Karpas-422 (cell line): ENCODE results near the gene MTRF1. TPM values are rescaled to one million over a fixed set of nuclear protein-coding genes. Genes with fewer than 3 reads are reported as not detected.

Source experiments
- DNase-seq: peaks from one replicate; pipeline ENCODE4 v3.0.0-alpha.2; 2015
- H2AFZ ChIP-seq: fragments of 200-600 bp; sonication (generic); 2 replicates; pipeline ENCODE4 v1.6.1; 2014; ENCODE audit warnings: antibody characterized with exemption, low read length, mixed read lengths
- H3K27ac ChIP-seq: fragments of 200-600 bp; sonication (generic); 2 replicates; pipeline ENCODE4 v1.5.1; 2014; ENCODE audit warnings: mild to moderate bottlenecking, low read length, moderate library complexity
- H3K27me3 ChIP-seq: fragments of 200-600 bp; sonication (generic); 2 replicates; pipeline ENCODE4 v1.6.1; 2014; ENCODE audit warnings: low read length, mixed read lengths
- H3K36me3 ChIP-seq: fragments of 200-600 bp; sonication (generic); 2 replicates; pipeline ENCODE4 v1.6.1; 2014; ENCODE audit warnings: low read length, mixed read lengths; ENCODE audit not compliant: insufficient read depth
- H3K4me1 ChIP-seq: fragments of 200-600 bp; sonication (generic); 2 replicates; pipeline ENCODE4 v1.6.1; 2014; ENCODE audit warnings: mild to moderate bottlenecking, low read length, mixed read lengths
- H3K4me2 ChIP-seq: fragments of 200-600 bp; sonication (generic); 2 replicates; pipeline ENCODE4 v1.6.1; 2014; ENCODE audit warnings: low read length, low read depth, mild to moderate bottlenecking; ENCODE audit not compliant: poor library complexity, severe bottlenecking
- H3K4me3 ChIP-seq: fragments of 200-600 bp; sonication (generic); 2 replicates; pipeline ENCODE4 v1.5.1; 2014; ENCODE audit warnings: mild to moderate bottlenecking, antibody characterized with exemption, low read length, mixed read lengths
- H3K79me2 ChIP-seq: fragments of 200-600 bp; sonication (generic); 2 replicates; pipeline ENCODE4 v1.6.1; 2014; ENCODE audit warnings: mild to moderate bottlenecking, low read length, mixed read lengths
- H3K9ac ChIP-seq: fragments of 200-600 bp; sonication (generic); 2 replicates; pipeline ENCODE4 v1.6.0; 2014; ENCODE audit warnings: low read length
- H3K9me2 ChIP-seq: fragments of 200-600 bp; sonication (generic), shearing (Covaris generic); replicated peaks from 2 replicates; pipeline ENCODE4 v1.6.0; 2014; ENCODE audit warnings: mild to moderate bottlenecking, low read length, moderate library complexity; ENCODE audit not compliant: insufficient read depth
- H3K9me3 ChIP-seq: fragments of 300-700, 200-600 bp; sonication (generic); 2 replicates; pipeline ENCODE4 v1.6.1; 2014; ENCODE audit warnings: low read length, mixed read lengths
- H4K20me1 ChIP-seq: fragments of 200-600 bp; sonication (generic); 2 replicates; pipeline ENCODE4 v1.6.1; 2014; ENCODE audit warnings: mild to moderate bottlenecking, antibody characterized with exemption, low read length, low read depth; ENCODE audit not compliant: insufficient read depth
- total RNA-seq: library from RNA; depleted of rRNA; stranded (reverse); fragments of >200 nt; shearing (Covaris generic); gene quantifications from 2 replicates; pipeline ENCODE4 v1.2.3, GENCODE V29; 2014; ENCODE audit warnings: low replicate concordance

MTRF1 gene
- total RNA-seq, 1 experiment from 2014 or later = 34.2 TPM

DNA sequence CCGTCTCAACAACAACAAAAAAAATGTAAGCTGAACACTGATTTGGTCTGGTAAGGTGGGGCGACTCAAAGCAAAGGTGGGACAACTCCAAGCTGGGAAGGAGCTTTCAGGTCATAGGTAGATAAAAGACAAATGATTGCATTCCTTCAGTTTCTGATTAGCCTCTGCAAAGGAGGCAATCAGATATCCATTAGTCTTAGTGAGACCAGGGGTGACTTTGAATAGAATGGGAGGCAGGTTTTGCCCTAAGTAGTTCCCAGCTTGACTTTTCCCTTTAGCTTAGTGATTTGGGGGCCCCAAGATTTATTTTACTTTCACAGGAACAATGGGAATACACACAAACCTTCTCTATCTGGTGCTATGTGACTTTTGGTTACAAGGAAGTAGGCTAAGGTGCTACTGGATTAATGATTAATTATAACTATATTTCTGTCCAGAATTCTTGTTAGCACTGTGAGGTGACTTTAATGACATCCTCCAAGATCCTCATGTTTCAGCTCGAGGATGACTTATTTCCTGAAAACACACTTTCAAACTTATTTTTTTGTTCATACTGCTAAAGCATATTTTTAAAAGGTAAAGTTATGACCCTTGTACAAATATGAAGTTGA lies 10.6 kb upstream of the MTRF1 start:
- H3K4me2 ChIP-seq = no peak overlapping the region
- no peaks in the 10 kb centered on the region for H3K79me2 ChIP-seq
- no peak overlapping the region for H3K27ac ChIP-seq
- H4K20me1 ChIP-seq = no peaks in the 10 kb centered on the region
- no peaks in the 10 kb centered on the region for H3K4me1 ChIP-seq
- DNase-seq = no peak
- H3K4me3 ChIP-seq = no peak overlapping the region
- no peaks in the 10 kb centered on the region for H3K27me3 ChIP-seq
- no peak overlapping the region for H2AFZ ChIP-seq
- H3K9me2 ChIP-seq = no peaks in the 10 kb centered on the region
- H3K9ac ChIP-seq = no peak overlapping the region
- H3K36me3 ChIP-seq = no peaks in the 10 kb centered on the region
- H3K9me3 ChIP-seq = peaks cover 3% of the 10 kb centered on the region; the same call in 1 of the 2 replicates

DNA sequence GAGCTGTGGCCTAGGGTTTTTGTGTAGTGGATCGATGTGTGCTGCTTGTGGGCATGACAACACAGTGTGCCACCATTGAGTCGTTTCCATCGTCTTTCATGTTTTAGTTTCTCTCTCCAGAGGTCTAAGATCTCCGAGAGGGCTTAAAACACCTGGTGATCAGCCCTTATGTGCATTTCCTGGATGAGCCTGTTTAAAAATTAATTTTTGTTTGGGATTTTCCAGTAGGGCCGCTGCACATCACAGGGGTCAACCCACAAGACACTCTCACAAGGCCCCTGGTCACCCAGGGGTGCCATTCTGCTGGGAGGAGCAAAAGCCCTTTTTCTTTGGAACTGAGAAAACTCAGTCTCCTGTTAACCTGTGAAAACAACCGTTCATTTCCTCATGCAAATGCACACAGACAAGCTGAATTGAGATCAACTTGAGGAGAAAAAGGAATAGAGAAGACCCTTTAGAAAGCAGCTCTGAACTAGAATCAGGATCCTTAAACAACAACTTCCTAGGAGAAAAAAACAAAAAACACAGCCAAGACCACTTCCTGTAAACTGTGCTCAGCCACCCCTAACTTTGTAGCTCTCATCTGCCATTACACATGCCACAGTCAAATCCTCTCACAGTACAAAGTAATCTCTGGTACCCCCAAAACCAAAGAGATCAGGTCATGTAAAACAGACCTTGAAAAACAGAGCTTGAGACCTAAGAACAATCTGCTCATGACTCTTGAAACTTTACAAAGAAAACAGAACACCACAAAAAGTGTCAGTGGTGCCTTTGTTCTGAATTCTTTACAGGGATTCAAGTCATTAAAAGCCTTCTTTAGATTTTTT lies 8.3 kb upstream of the MTRF1 start:
- H2AFZ ChIP-seq = no peak overlapping the region
- DNase-seq = no peak

DNA sequence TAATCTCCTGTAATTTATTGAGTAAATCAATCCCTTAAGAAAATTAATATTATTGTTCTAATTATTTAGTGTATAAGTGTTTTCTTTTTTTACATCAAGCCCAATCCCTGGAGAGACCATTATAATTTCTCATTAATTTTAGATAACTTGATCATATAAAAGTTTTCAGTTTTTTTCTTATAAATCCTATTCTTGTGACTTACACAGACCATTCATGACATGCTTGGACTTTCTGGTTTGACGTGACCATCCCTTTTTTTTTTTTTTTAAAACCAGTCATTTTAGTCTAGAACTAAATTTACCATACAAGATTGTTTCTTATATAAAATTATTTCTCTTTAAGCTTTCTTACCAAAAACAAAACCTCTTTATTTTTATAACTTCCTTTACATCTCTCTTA lies 5.4 kb upstream of the MTRF1 start:
- no peak overlapping the region for H3K4me2 ChIP-seq
- H3K4me1 ChIP-seq = peaks cover 2% of the 10 kb centered on the region; the same call in 1 of the 2 replicates
- no peak overlapping the region for H3K4me3 ChIP-seq
- H3K27me3 ChIP-seq = no peaks in the 10 kb centered on the region
- no peak overlapping the region for H2AFZ ChIP-seq
- no peak overlapping the region for H3K9ac ChIP-seq
- no peaks in the 10 kb centered on the region for H4K20me1 ChIP-seq
- no peaks in the 10 kb centered on the region for H3K79me2 ChIP-seq
- peak; percentile 76 for DNase-seq
- no peaks in the 10 kb centered on the region for H3K36me3 ChIP-seq
- H3K9me3 ChIP-seq = peaks cover 17% of the 10 kb centered on the region
- H3K27ac ChIP-seq = no peak overlapping the region
- no peaks in the 10 kb centered on the region for H3K9me2 ChIP-seq

More for the DNA sequence above, 8.3 kb upstream of the MTRF1 start:
- no peaks in the 10 kb centered on the region for H3K27me3 ChIP-seq
- no peaks in the 10 kb centered on the region for H3K79me2 ChIP-seq
- H3K4me3 ChIP-seq = no peak overlapping the region
- H4K20me1 ChIP-seq = no peaks in the 10 kb centered on the region
- H3K4me2 ChIP-seq = no peak overlapping the region
- H3K27ac ChIP-seq = no peak overlapping the region
- H3K4me1 ChIP-seq = no peaks in the 10 kb centered on the region
- no peaks in the 10 kb centered on the region for H3K9me2 ChIP-seq
- no peak overlapping the region for H3K9ac ChIP-seq
- H3K9me3 ChIP-seq = peaks cover 17% of the 10 kb centered on the region
- H3K36me3 ChIP-seq = no peaks in the 10 kb centered on the region

DNA sequence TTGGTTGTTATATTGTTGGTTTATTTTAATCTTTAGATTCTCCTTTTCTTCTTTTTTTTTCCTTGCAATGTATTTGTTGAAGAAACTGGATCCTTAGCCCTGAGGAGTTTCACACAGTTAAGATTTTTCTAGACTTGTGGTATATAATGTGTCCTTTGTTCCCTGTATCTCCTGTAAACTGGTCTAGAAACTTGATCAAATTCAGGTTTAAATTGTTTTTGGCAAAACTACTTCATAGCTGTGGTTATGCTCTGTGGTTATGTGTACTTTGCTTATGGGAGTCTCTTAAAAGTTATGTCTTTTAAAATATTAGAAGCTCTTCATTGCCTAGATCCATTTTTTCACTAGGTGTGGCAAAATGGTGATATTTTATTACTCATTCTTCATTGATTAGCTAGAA lies 3.7 kb upstream of the MTRF1 start:
- no peaks in the 10 kb centered on the region for H3K9me2 ChIP-seq
- DNase-seq = no peak
- no peak overlapping the region for H3K9ac ChIP-seq
- no peak overlapping the region for H3K4me3 ChIP-seq
- H3K4me1 ChIP-seq = peaks cover 9% of the 10 kb centered on the region
- no peak overlapping the region for H3K27ac ChIP-seq
- no peaks in the 10 kb centered on the region for H3K36me3 ChIP-seq
- H4K20me1 ChIP-seq = no peaks in the 10 kb centered on the region
- no peak overlapping the region for H2AFZ ChIP-seq
- peaks cover 11% of the 10 kb centered on the region for H3K79me2 ChIP-seq
- H3K9me3 ChIP-seq = peaks cover 17% of the 10 kb centered on the region
- H3K4me2 ChIP-seq = no peak overlapping the region
- H3K27me3 ChIP-seq = no peaks in the 10 kb centered on the region

DNA sequence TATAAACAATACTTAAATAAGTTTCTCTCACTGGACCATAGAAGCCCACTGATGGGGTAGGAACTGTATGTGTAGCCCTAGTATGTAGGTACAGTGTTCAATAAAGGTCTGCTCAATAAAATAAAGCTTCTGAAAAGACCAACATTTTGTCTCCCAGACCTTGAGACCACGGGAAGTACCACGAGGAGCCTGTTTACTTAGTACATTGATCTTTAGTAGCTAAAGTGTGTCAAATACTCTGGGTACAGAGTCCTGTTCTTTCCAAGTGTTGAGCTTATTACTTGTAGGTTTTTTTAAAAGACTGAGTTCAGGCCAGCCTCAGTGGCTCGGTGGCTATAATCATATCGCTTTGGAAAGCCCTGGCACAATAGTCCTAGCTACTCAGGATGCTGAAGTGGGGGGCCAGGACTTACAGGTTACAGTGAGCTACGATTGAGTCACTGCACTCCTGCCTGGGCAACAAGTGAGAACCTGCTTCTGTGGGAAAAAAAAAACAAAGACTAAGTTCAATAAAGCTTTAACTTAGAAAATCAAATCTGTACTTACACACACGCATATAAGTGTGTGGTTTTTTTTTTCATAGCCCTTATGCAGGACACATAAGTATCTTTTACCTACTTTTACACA lies 3.4 kb downstream of the MTRF1 start:
- no peaks in the 10 kb centered on the region; the same call in 1 of the 2 replicates for H3K9me3 ChIP-seq
- H3K27ac ChIP-seq = no peak overlapping the region
- H3K4me1 ChIP-seq = peaks cover 9% of the 10 kb centered on the region
- no peaks in the 10 kb centered on the region for H3K9me2 ChIP-seq
- H2AFZ ChIP-seq = no peak overlapping the region
- no peak overlapping the region for H3K4me3 ChIP-seq
- no peak overlapping the region for H3K4me2 ChIP-seq
- H3K9ac ChIP-seq = no peak overlapping the region
- no peaks in the 10 kb centered on the region for H3K27me3 ChIP-seq
- H3K36me3 ChIP-seq = peaks cover 43% of the 10 kb centered on the region
- no peaks in the 10 kb centered on the region for H4K20me1 ChIP-seq
- peaks cover 43% of the 10 kb centered on the region for H3K79me2 ChIP-seq
- DNase-seq = no peak

DNA sequence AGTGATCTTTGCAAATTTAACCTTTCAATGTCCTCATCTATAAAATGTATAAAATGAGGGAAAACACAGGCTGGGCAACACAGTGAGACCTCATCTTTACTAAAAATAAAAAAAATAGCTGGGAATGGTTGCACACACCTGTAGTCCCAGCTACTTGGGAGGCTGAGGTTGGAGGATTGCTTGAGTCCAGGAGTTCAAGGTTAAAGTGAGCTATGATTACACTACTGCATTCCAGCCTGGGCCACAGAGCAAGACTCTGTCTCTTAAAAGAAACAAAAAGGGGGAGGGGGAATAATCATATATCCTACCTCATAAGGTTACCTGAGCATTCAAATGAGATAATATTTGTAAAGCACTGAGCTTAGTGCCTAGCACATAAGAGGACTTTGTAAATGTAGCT lies 5.8 kb downstream of the MTRF1 start:
- Histone ChIP-seq H3K27ac (no peak overlapping the region), H3K27me3 (no peaks in the 10 kb centered on the region)

DNA sequence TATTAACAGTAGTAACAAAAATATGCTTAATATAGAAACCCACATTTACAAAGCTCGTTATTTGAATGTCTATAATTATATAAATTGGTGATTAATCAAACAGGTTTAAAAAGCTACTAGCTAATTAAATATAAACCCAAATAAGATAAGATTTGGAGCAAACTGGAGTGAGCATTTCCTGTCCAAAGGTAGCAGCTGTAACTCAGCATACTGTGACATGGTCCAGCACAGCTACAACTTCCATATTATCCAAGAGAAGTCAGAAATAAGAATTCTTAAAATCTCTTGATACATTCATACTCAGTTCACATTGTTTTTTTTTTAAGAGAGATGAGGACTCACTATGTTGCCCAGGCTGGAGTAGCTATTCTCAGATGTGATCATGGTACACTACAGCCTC lies 8.5 kb downstream of the MTRF1 start:
- peaks cover 72% of the 10 kb centered on the region for H3K36me3 ChIP-seq

More for the DNA sequence above, 5.8 kb downstream of the MTRF1 start:
- Histone ChIP-seq H2AFZ (no peak overlapping the region), H4K20me1 (no peaks in the 10 kb centered on the region), H3K36me3 (peaks cover 68% of the 10 kb centered on the region), H3K9me3 (no peaks in the 10 kb centered on the region; the same call in 1 of the 2 replicates), H3K4me3 (no peak overlapping the region), H3K9me2 (no peaks in the 10 kb centered on the region), H3K9ac (no peak overlapping the region), H3K4me2 (no peak overlapping the region), H3K79me2 (peaks cover 36% of the 10 kb centered on the region), H3K4me1 (peaks cover 4% of the 10 kb centered on the region)
- no peak for DNase-seq

DNA sequence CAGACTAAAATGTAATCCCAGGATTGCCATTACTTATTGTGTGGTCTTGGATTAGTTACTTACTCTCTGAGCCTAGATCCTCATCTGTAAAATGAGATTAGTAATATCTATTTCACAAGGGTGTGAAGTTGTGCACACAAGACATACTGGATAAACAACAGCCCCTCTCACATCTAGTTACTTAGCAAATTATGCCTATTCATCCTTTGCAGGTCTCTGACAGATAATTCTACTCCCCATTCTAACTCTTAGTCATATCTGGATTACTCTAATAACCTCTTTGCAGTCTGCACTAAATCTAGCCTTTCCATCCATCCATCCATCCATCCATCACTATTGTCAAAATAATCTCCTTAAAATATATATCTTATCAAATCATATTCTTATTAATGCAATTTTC lies 12.4 kb downstream of the MTRF1 start:
- no peaks in the 10 kb centered on the region for H3K9me3 ChIP-seq
- no peaks in the 10 kb centered on the region for H4K20me1 ChIP-seq
- no peak overlapping the region for H3K4me3 ChIP-seq
- no peak overlapping the region for H3K9ac ChIP-seq
- no peak for DNase-seq
- H3K4me2 ChIP-seq = no peak overlapping the region
- H3K27ac ChIP-seq = no peak overlapping the region
- no peak overlapping the region for H2AFZ ChIP-seq
- no peaks in the 10 kb centered on the region for H3K79me2 ChIP-seq
- H3K9me2 ChIP-seq = no peaks in the 10 kb centered on the region
- H3K27me3 ChIP-seq = no peaks in the 10 kb centered on the region
- peaks cover 44% of the 10 kb centered on the region for H3K36me3 ChIP-seq
- H3K4me1 ChIP-seq = no peaks in the 10 kb centered on the region

More for the DNA sequence above, 8.5 kb downstream of the MTRF1 start:
- Histone ChIP-seq H3K27ac (no peak overlapping the region), H3K4me1 (no peaks in the 10 kb centered on the region; the same call in 1 of the 2 replicates), H3K9me2 (no peaks in the 10 kb centered on the region), H3K9me3 (no peaks in the 10 kb centered on the region; the same call in 1 of the 2 replicates), H3K9ac (no peak overlapping the region), H3K27me3 (no peaks in the 10 kb centered on the region), H3K4me3 (no peak overlapping the region), H3K4me2 (no peak overlapping the region), H4K20me1 (no peaks in the 10 kb centered on the region), H2AFZ (no peak overlapping the region), H3K79me2 (peaks cover 24% of the 10 kb centered on the region)
- no peak for DNase-seq
